ENCODE results near the gene PNPLA7. TPM values are rescaled to one million over a fixed set of nuclear protein-coding genes. Genes with fewer than 3 reads are reported as not detected.

PNPLA7 gene
- total and polyA plus RNA-seq, 2 of the 8 experiments (the other 6 are each of a cell fraction or from before 2014, with no cell fraction given) = 0.35 to 0.47 TPM

DNA sequence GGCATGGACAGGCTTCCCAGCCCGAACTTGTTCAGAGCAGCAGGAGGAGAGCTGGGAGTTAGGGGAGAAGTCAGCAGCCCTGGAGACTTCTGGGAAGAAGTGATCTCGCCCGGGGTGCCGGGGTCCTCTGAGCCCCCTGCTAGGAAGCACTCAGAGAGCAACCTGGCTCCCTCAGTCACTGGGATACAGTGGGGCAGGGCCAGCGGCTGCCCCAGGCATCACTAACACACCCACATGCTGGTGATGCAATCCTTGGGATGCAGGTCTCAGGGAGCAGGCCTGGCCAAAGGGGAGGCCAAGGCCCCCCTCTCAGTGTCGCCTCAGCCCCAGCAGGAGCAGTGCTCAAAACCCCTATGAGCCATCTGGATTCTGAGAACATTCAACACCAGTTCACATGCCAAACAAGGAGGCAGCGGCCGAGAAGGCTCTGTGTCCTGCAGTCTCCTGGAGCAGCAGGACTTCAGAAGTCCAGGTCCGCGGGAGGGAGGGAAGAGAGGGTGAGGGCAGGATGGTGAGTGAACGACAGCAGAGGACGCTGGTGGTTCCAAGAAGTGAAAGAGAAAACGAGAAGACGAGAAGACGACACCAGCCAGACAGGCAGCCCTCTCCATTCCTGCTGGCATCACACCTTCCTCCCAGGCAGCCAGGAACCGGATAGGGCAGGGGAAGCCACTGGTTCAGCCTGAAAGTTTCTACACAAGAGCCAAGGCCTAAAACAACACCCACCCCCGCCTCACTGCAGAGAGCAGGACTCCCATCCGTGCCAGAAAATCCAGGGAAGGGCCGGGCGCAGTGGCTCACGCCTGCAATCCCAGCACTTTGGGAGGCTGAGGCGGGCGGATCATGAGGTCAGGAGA, 2.3 kb downstream of the PNPLA7 start (continued):
- TF ChIP-seq TAF7 (optimal IDR thresholded peaks at IDR 0.05; ENCODE audit: borderline replicate concordance, low read depth, low read length) (no peak), BCL11A (IDR thresholded peaks at IDR 0.05; ENCODE audit: low read depth in 2 of 2, low read length in 2 of 2) (no peak), HDAC6 (IDR thresholded peaks at IDR 0.05; ENCODE audit: low read depth, low read length) (no peak), JUND (IDR thresholded peaks at IDR 0.05; ENCODE audit: low read length) (no peak), SRF (IDR thresholded peaks at IDR 0.05; ENCODE audit: low read depth, low read length) (no peak)

All from H1 (cell line).